ENCODE measurements around the gene ZNF518A. TPM values are rescaled to one million over a fixed set of nuclear protein-coding genes. Genes with fewer than 3 reads are reported as not detected.

Gene ZNF518A
- polyA plus RNA-seq, 2 donors, result 3.4 to 5.5 TPM

DNA sequence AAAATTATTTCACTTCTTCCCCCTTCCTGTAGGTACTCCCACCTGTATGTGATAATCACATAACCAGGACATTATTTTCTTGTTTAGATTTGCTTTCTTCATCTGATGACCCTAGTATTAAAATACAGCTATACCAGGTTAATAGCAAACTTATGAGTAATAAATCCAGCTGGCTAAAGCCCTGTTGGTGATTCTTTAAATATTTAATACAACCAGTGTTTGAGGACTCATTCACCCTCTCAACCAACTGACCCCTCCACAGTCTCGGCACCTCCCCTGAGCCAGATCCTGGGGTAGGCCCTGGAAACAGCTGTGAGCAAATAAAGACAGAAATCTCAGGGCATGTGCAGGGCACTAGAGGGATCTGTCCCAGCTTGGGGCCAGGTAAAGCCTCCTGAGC is 82.8 kb downstream of the ZNF518A start:
- WGBS, 2 donors, result 91 to 96% methylated on average over 1 of the region's 1 CpG
- no peak overlapping the region for H3K27ac ChIP-seq (ENCODE audit: low read depth in 2 of 2, low read length in 1 of 2)
- peaks cover 3 to 7% of the 10 kb centered on the region in 2 donors for H3K36me3 ChIP-seq (ENCODE audit: control insufficient read depth in 2 of 2, insufficient read depth in 2 of 2, low read length in 1 of 2)
- H3K4me3 ChIP-seq (ENCODE audit: low read depth in 1 of 2, low read length in 2 of 2), result no peak overlapping the region
- H3K27me3 ChIP-seq (ENCODE audit: control insufficient read depth in 1 of 2, insufficient read depth in 2 of 2, low read length in 2 of 2), result no peaks in the 10 kb centered on the region
- no peaks in the 10 kb centered on the region for H3K4me1 ChIP-seq (ENCODE audit: control insufficient read depth in 2 of 2, insufficient read depth in 2 of 2, low read length in 1 of 2)
- no peaks in the 10 kb centered on the region for H3K9me3 ChIP-seq (ENCODE audit: control insufficient read depth in 2 of 2, insufficient read depth in 1 of 2, low read depth in 1 of 2, low read length in 1 of 2)

Other genes starting within 250 kb of the ZNF518A start
- gene CC2D2B, start 222.3 kb upstream of the ZNF518A start, polyA plus RNA-seq, result under 1 TPM; 0.13 to 0.28 TPM
- gene CCNJ, start 86.7 kb upstream of the ZNF518A start, polyA plus RNA-seq, result 1 to 10 TPM; 1.4 to 1.9 TPM
- gene BLNK, start 141.3 kb downstream of the ZNF518A start, polyA plus RNA-seq, result 10 to 100 TPM; 46.8 to 51.1 TPM
- not detected for gene DNTT, start 174.1 kb downstream of the ZNF518A start, polyA plus RNA-seq
- not detected for gene OPALIN, start 228.7 kb downstream of the ZNF518A start, polyA plus RNA-seq

All from esophagus (tissue), 2 donors.